Activated T-helper 9 cell treated with anti-CD3 and anti-CD28 coated beads, Interleukin-2, amount 50 U/mL, for 16 hours (primary cell): ENCODE results near the gene ACAT1.
"Not testable (repeated sequence)": the region's sequence is repeated elsewhere in the genome, so short reads cannot be mapped to it uniquely, and the experiment has no call there.

Experiments
- DNase-seq: peaks from one replicate; pipeline ENCODE4 v3.0.0-alpha.2; 2020; ENCODE audit warnings: low read depth

The ACAT1 gene

GRCh38 chr11:108121274-108122155, at the start of gene ACAT1:
ACAT1 (plus strand) TSS chr11:108121567; CDS start chr11:108121607, 40 bp downstream.
- DNase-seq: peak; percentile 95

GRCh38 chr11:108084811-108085210, 36.6 kb upstream of the ACAT1 start:
- no peak for DNase-seq

GRCh38 chr11:108085672-108086071, 35.7 kb upstream of the ACAT1 start:
- no peak for DNase-seq

GRCh38 chr11:108092134-108092533, 29.2 kb upstream of the ACAT1 start:
- DNase-seq: no peak

- no peak for DNase-seq
These were observed 28.1 kb upstream of the ACAT1 start for GRCh38 chr11:108093128-108093904.

- no peak for DNase-seq
These were observed 24.2 kb upstream of the ACAT1 start for GRCh38 chr11:108097179-108097578.

GRCh38 chr11:108101090-108101775, 20.1 kb upstream of the ACAT1 start:
- no peak for DNase-seq

GRCh38 chr11:108111126-108111525, 10.2 kb upstream of the ACAT1 start:
- no peak for DNase-seq

- DNase-seq: no peak
These were observed 9.3 kb upstream of the ACAT1 start for GRCh38 chr11:108112057-108112456.

- no peak for DNase-seq
These were observed 5.7 kb upstream of the ACAT1 start for GRCh38 chr11:108115500-108116140.

GRCh38 chr11:108117746-108118371, 3.5 kb upstream of the ACAT1 start:
- DNase-seq: no peak

GRCh38 chr11:108120936-108121273, 462 bp upstream of the ACAT1 start:
- not testable (repeated sequence) for DNase-seq

GRCh38 chr11:108122166-108122628, 830 bp downstream of the ACAT1 start:
- no peak for DNase-seq

GRCh38 chr11:108125096-108125495, 3.7 kb downstream of the ACAT1 start:
- DNase-seq: no peak

- no peak for DNase-seq
These were observed 7.4 kb downstream of the ACAT1 start for GRCh38 chr11:108128772-108129171.

- no peak for DNase-seq
These were observed 10.6 kb downstream of the ACAT1 start for GRCh38 chr11:108131993-108132392.

- DNase-seq: not testable (repeated sequence)
These were observed 11.7 kb downstream of the ACAT1 start for GRCh38 chr11:108132993-108133538.

- no peak for DNase-seq
These were observed 14.6 kb downstream of the ACAT1 start for GRCh38 chr11:108135845-108136544.

GRCh38 chr11:108137212-108137611, 15.8 kb downstream of the ACAT1 start:
- no peak for DNase-seq

- no peak for DNase-seq
These were observed 20.9 kb downstream of the ACAT1 start for GRCh38 chr11:108142304-108142703.

GRCh38 chr11:108144615-108145014, 23.2 kb downstream of the ACAT1 start:
- no peak for DNase-seq
